GM18520 (cell line): ENCODE measurements around the gene ATRIP.

Experiments used
- ATAC-seq: cut with Tn5 transposase; IDR thresholded peaks from one replicate; pipeline ENCODE4 v1.9.1; 2021; ENCODE audit not compliant: unreplicated experiment

ATRIP gene

DNA sequence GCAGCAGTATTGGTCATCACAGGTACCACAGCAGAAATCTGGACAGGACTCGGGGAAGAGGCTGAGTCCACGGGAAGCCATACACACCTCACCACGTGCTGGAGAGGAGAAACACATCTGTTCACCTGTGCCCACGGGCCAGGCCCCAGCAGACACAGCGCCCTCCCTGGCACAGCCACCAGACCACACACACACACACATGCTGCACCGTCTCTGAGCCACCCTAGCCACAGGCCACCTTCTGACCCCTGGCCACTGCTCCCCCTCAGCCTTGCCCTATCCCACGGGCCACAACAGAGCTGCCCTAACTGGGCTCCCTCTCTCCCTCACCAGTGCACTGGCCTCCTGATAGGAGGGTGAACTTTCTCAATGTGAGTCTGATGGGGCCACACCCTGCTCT is 54.7 kb downstream of the ATRIP start:
- ATAC-seq = no peak

DNA sequence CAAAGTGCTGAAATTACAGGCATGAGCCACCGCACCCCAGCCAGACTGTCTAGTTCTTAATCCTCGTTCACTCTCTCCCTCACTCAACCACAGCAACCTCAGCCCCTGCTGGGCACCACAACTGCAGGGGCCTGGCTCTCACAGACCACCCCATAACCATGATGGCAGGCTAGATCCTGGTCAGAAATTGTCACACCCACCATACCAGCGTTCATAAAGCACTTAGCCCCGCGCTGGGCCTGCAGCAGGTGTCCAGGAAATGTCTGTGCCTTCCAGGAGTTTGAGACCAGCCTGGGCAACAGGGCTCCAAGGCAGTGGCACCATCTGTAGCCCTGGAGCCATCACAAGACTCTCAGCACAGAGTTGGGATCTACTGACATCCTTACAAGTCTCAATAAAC is 55.6 kb downstream of the ATRIP start:
- no peak for ATAC-seq

GRCh38 chr3:48502728-48503168 is 56.2 kb downstream of the ATRIP start:
- no peak for ATAC-seq

DNA sequence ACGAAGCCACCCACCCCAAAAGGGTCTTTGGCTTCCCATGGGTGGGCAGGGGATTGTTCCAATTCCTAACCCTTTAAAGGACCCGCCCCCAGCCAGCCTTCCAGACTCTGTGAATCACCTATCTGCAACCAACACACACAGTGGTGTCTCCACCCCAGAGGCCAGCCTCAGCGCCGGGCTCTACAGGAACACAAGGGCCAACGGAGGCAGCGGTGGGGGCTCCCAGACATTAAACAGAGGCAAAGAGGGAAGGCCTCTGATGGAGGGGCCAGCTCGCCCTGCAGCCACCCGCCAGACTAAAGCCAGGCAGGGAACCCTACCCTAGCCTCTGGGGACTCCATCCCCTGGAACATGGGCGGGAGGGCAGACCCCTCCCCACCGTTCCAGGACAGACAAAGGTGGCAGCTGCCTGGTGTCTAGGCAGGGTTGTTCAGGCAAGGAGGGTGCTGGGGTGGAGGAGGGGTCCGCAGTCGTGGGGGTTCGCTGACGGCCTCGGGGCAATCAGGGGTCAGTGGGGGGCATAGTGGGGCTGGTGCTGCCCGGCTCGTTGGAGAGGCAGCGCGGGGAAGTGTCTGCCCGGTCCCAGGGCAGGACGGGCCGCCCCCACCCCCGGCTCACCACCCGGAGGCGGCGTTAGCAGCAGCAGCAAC is 57.0 kb downstream of the ATRIP start:
- no peak for ATAC-seq

GRCh38 chr3:48504051-48504946 is 57.8 kb downstream of the ATRIP start, which contains the start of gene SHISA5:
Gene SHISA5, minus strand, starts transcription at chr3:48504174. Its CDS starts 80 bp downstream, at chr3:48504094.
- ATAC-seq = no peak

DNA sequence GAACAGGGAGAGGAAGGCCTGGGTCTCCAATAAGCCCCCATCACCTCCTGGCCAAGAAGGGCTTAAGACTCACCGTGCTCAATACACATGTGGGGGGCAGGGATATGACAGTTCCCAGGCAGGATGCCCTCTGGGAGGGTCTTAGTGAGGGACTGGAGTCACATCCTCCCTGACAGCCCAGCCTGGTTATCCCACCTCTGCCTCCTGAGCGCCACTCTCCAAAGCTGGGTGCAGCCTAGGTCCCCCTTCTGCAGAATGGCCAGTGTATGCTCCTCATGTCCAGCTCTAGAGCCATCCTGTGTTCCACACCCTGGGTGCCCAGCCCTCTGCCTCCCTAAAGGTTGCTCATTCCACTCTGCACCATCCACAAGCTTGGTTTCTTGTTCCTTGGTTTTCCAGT is 58.6 kb downstream of the ATRIP start:
- no peak for ATAC-seq

DNA sequence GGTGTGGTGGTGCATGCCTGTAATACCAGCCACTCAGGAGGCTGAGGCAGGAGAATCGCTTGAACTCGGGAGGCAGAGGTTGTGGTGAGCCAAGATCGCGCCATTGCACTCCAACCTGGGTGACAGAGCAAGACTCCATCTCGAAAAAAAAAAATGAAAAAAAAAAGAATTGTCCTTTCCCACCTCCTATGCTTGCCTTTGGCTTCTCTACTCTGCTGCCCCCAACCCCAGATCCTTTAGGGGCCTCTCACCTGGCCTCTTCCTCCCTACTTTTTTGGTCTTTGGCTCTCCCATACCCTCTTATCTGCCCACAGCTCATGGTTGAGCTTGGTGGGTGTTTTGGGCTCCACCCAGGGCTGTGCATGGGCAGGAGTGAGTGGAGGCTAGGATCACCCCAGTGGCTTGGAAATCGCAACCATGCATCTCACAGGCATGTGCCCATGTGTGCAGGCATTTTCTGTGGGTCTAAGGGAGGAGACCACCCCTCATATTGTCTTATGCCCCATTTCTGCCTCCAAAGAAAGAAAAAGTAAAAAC is 59.5 kb downstream of the ATRIP start:
- no peak for ATAC-seq

GRCh38 chr3:48507256-48508061 is 60.9 kb downstream of the ATRIP start:
- ATAC-seq = no peak

- ATAC-seq = no peak
Measured at GRCh38 chr3:48511551-48511950, 65.0 kb downstream of the ATRIP start.

DNA sequence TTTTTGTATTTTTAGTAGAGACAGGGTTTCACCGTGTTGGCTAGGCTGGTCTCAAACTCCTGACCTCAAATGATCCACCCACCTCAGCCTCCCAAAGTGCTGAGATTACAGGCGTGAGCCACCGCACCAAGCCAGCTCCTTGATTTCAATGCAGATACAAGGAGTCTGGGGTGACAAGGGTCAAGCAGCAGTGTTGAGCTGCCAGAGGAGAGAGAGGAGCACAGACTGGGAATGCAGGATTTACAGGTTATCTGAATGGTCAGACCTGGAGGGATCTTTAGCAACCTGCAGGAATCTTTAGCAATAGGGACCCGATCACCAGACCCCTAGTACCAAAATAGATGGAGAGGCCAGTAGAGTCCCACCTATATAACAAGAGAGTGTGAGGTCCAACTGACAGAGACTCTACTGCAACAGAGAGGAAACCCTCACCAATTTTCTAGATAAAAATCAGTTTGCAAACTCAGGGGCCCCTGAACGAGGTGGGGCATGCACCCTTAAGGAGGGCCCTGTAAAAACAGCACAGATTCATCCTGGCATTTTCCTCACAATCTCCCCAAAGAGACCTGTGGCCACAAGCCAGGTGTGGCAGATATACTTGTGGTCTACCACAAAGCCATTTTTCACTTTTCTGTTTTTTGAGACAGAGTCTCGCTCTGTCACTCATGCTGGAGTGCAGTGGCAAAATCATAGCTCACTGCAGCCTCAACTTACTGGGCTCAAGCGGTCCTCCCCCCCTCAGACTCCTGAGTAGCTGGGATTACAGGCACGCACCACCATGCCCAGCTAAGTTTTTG is 68.1 kb downstream of the ATRIP start:
- no peak for ATAC-seq
